ENCODE measurements around the gene TMX1. TPM values are rescaled to one million over a fixed set of nuclear protein-coding genes. Genes with fewer than 3 reads are reported as not detected.

The TMX1 gene
- total and polyA plus RNA-seq, 12 donors: 4.0 to 14.5 (median 6.6) TPM

DNA sequence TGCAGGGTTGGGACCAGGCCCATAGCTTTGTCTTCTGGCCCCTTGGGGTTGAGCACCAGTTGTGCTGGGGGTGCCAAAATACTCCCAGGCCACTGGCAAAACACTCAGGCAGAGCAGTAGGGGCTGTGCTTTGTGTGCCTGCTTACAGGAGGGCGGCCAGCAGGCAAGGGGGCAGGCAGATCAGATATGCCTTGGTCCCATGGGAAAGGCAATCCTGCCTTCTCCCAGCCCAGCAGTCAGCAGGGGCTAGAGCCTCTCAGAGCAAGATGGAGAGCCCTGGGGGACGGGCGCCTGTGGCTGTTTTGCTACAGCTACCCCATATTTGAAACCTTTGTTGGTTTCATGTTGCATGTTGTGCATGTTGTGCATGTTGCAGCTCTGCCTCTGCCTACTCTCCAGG lies 36.2 kb upstream of the TMX1 start:
- DNase-seq: no peak
- intact Hi-C loops (cut with DNase I): loop anchor here in 2 of 10 donors (10.0 kb wide), 2 partner anchors 229 to 239 kb away; no protein-coding TSS in a partner anchor
- 90 to 94% methylated on average over 3 of the region's 3 CpGs for WGBS, 2 donors
- Histone ChIP-seq H3K4me1 (no peaks in the 10 kb centered on the region), H3K4me3 (no peak overlapping the region), H3K27ac (no peak overlapping the region), H3K27me3 (peaks cover 0 to 3% (median 0%) of the 10 kb centered on the region in 7 donors), H3K36me3 (no peaks in the 10 kb centered on the region), H3K9me3 (no peaks in the 10 kb centered on the region)
- no peak for ATAC-seq
- TF ChIP-seq, protein P1, sequence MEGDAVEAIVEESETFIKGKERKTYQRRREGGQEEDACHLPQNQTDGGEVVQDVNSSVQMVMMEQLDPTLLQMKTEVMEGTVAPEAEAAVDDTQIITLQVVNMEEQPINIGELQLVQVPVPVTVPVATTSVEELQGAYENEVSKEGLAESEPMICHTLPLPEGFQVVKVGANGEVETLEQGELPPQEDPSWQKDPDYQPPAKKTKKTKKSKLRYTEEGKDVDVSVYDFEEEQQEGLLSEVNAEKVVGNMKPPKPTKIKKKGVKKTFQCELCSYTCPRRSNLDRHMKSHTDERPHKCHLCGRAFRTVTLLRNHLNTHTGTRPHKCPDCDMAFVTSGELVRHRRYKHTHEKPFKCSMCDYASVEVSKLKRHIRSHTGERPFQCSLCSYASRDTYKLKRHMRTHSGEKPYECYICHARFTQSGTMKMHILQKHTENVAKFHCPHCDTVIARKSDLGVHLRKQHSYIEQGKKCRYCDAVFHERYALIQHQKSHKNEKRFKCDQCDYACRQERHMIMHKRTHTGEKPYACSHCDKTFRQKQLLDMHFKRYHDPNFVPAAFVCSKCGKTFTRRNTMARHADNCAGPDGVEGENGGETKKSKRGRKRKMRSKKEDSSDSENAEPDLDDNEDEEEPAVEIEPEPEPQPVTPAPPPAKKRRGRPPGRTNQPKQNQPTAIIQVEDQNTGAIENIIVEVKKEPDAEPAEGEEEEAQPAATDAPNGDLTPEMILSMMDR (IDR thresholded peaks at IDR 0.05): no peak

DNA sequence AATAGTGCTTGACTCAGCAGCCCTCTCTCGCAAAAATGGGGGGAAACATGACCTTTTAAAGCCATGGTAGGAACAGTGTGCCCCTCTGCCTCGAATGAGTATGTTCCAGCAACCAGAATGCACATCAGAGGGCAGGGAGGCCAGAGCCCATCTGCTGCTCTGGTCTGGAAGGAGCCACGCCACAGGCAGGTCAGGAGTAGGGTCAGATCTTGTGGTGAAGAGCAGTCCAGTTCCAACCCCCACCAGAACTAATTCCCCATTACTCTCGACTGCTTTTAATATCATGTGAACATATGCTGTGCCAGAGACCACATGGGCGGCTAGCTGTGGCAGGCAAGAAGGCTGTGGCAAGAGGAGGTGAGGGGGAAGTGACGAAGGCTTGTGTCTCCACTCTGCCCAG lies 34.6 kb upstream of the TMX1 start:
- H3K9me3 ChIP-seq: no peaks in the 10 kb centered on the region
- no peak overlapping the region for H3K4me3 ChIP-seq
- intact Hi-C loops (cut with DNase I): loop anchor here in 2 of 10 donors (10.0 kb wide), 2 partner anchors 231 to 241 kb away; no protein-coding TSS in a partner anchor
- H3K27ac ChIP-seq: no peak overlapping the region
- peaks cover 0 to 3% (median 0%) of the 10 kb centered on the region in 7 donors for H3K27me3 ChIP-seq
- no peaks in the 10 kb centered on the region for H3K4me1 ChIP-seq
- no peak for DNase-seq
- TF ChIP-seq, protein P1 (IDR thresholded peaks at IDR 0.05): no peak
- no peaks in the 10 kb centered on the region for H3K36me3 ChIP-seq
- ATAC-seq: no peak
- WGBS, 2 donors: 80 to 84% methylated on average over 6 of the region's 6 CpGs

DNA sequence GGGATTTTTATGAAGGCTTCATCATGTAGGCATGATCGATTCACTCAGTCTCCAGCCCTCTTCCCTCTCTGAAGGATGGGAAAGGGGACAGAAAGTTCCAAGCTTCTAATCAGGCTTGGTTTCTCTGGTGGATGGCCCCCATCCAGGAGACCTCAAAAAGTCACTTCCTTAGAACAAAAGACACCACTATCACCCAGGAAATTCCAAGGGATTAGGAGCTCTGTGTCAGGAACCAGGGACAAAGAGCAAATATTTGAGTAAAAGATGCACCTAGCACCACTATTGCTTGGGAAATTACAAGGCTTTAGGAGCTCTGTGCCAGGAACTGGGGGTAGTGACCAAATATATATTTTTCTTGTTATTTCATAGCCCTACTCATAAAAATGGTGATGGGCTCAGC lies 33.6 kb upstream of the TMX1 start:
- TF ChIP-seq, protein P1 (IDR thresholded peaks at IDR 0.05): no peak
- H3K9me3 ChIP-seq: no peaks in the 10 kb centered on the region
- H3K27ac ChIP-seq: no peak overlapping the region
- no peak overlapping the region for H3K4me3 ChIP-seq
- ATAC-seq (no peak), DNase-seq (no peak)
- no peaks in the 10 kb centered on the region for H3K4me1 ChIP-seq
- peaks cover 0 to 3% (median 0%) of the 10 kb centered on the region in 7 donors for H3K27me3 ChIP-seq
- 74 to 77% methylated on average over 1 of the region's 1 CpG for WGBS, 2 donors
- intact Hi-C loops (cut with DNase I): loop anchor here in 2 of 10 donors (10.0 kb wide), 2 partner anchors 232 to 242 kb away; no protein-coding TSS in a partner anchor
- no peaks in the 10 kb centered on the region for H3K36me3 ChIP-seq

DNA sequence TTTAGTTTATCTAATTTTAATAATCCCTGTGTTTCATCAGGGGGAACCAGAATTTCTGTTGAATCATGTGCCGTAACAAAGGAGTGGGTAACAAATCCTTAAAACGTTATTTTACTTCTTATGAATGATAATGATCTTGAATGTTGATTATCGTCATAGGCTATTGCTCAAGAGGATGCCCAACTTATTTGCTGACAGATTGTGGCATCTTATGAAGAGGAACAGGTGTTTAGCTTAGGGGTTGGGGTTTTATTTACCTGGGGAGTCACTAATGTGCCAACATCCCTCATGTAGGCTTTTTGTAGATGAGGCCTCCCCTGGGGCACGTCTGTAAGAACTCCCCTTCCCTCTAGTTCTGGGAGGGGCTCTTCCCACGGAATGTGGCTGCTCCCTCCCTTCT lies 32.4 kb upstream of the TMX1 start:
- intact Hi-C loops (cut with DNase I): loop anchor here in 2 of 10 donors (10.0 kb wide), 2 partner anchors 233 to 243 kb away; no protein-coding TSS in a partner anchor
- TF ChIP-seq, protein P1 (IDR thresholded peaks at IDR 0.05): no peak
- no peak for ATAC-seq
- Histone ChIP-seq H3K4me3 (no peak overlapping the region), H3K27ac (no peak overlapping the region), H3K9me3 (no peaks in the 10 kb centered on the region), H3K36me3 (no peaks in the 10 kb centered on the region), H3K27me3 (peaks cover 0 to 3% (median 0%) of the 10 kb centered on the region in 7 donors), H3K4me1 (no peaks in the 10 kb centered on the region)
- DNase-seq: no peak
- 51 to 58% methylated on average over 5 of the region's 5 CpGs for WGBS, 2 donors
